Gastroesophageal sphincter (tissue), 3 donors: ENCODE data around the gene VSIG10L.

Experiments
- POLR2AphosphoS5 ChIP-seq: sonication (generic); formaldehyde crosslinking; IDR thresholded peaks from one replicate; pipeline ENCODE4 v1.6.1; 2017; ENCODE audit warnings: antibody characterized with exemption
- TF ChIP-seq, protein P1 (sequence below), 4 experiments: fragments of 200-600 bp in 2 of 4; fragments of 450-650 bp in 2 of 4; sonication (generic) in 1 of 4; IDR thresholded peaks; one replicate each; pipeline ENCODE4 v1.5.1; 2017 to 2019; ENCODE audit warnings: antibody characterized with exemption in 4 of 4, mild to moderate bottlenecking in 2 of 4, moderate library complexity in 2 of 4

- TF ChIP-seq, protein P1, sequence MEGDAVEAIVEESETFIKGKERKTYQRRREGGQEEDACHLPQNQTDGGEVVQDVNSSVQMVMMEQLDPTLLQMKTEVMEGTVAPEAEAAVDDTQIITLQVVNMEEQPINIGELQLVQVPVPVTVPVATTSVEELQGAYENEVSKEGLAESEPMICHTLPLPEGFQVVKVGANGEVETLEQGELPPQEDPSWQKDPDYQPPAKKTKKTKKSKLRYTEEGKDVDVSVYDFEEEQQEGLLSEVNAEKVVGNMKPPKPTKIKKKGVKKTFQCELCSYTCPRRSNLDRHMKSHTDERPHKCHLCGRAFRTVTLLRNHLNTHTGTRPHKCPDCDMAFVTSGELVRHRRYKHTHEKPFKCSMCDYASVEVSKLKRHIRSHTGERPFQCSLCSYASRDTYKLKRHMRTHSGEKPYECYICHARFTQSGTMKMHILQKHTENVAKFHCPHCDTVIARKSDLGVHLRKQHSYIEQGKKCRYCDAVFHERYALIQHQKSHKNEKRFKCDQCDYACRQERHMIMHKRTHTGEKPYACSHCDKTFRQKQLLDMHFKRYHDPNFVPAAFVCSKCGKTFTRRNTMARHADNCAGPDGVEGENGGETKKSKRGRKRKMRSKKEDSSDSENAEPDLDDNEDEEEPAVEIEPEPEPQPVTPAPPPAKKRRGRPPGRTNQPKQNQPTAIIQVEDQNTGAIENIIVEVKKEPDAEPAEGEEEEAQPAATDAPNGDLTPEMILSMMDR (IDR thresholded peaks at IDR 0.05), result no peak
- TF ChIP-seq POLR2AphosphoS5, result no peak
Observed at GRCh38 chr19:51301266-51301665, 40.7 kb downstream of the VSIG10L start.
